OCI-LY7 (cell line): ENCODE data around the gene ABCF3. TPM values are rescaled to one million over a fixed set of nuclear protein-coding genes. Genes with fewer than 3 reads are reported as not detected.
"Not testable (repeated sequence)": the region's sequence is repeated elsewhere in the genome, so short reads cannot be mapped to it uniquely, and the experiment has no call there.

Experiments
- BruUV-seq: library from RNA; stranded (reverse); fragments of 400-500 nt; replicated peaks from 2 replicates; lab custom pipeline; 2021; lab: Mats Ljungman, UMichigan
- CTCF ChIA-PET: fragments of 300-600 bp; sonication (Branson Sonifier 250); formaldehyde crosslinking; loops from one replicate; lab custom pipeline; 2022; ENCODE audit warnings: antibody characterized with exemption; ENCODE audit not compliant: unreplicated experiment; lab: Charles Lee
- POLR2A ChIA-PET: fragments of 300-600 bp; sonication (Branson Sonifier 250); formaldehyde crosslinking; loops from one replicate; lab custom pipeline; 2022; ENCODE audit warnings: antibody characterized with exemption; lab: Charles Lee
- DNase-seq: peaks from one replicate; pipeline ENCODE4 v3.0.0-alpha.2; 2015; ENCODE audit warnings: low spot score
- H2AFZ ChIP-seq: fragments of 200-600 bp; sonication (generic), shearing (Covaris generic); 2 replicates; pipeline ENCODE4 v1.6.1; 2014; ENCODE audit warnings: mild to moderate bottlenecking, antibody characterized with exemption, low read length, moderate library complexity
- H3K27ac ChIP-seq: fragments of 200-600 bp; sonication (generic); 2 replicates; pipeline ENCODE4 v1.5.1; 2014; ENCODE audit warnings: mixed run types, low read depth, mild to moderate bottlenecking, moderate library complexity, low read length, inconsistent platforms; ENCODE audit not compliant: poor library complexity, severe bottlenecking
- H3K36me3 ChIP-seq: fragments of 200-600 bp; sonication (generic); 2 replicates; pipeline ENCODE4 v1.6.1; 2014; ENCODE audit warnings: mild to moderate bottlenecking, antibody characterized with exemption, low read length, moderate library complexity, mixed read lengths; ENCODE audit not compliant: insufficient read depth
- H3K4me1 ChIP-seq: fragments of 200-600 bp; sonication (generic); 2 replicates; pipeline ENCODE4 v1.5.1; 2014; ENCODE audit warnings: mild to moderate bottlenecking, low read length; ENCODE audit not compliant: insufficient read depth, poor library complexity, severe bottlenecking
- H3K4me2 ChIP-seq: fragments of 200-600 bp; sonication (generic); 2 replicates; pipeline ENCODE4 v1.6.1; 2014; ENCODE audit warnings: mild to moderate bottlenecking, low read length
- H3K4me3 ChIP-seq: fragments of 200-600 bp; sonication (generic); 2 replicates; pipeline ENCODE4 v1.5.1; 2014; ENCODE audit warnings: mild to moderate bottlenecking, low read depth, low read length; ENCODE audit not compliant: poor library complexity, severe bottlenecking
- H3K79me2 ChIP-seq: fragments of 200-600 bp; sonication (generic); 2 replicates; pipeline ENCODE4 v1.6.1; 2016; ENCODE audit warnings: low read depth, mild to moderate bottlenecking, low read length, moderate library complexity, mixed read lengths; ENCODE audit not compliant: insufficient read depth
- H3K9me2 ChIP-seq: fragments of 200-600 bp; sonication (generic); 2 replicates; pipeline ENCODE4 v1.6.1; 2016; ENCODE audit warnings: mild to moderate bottlenecking, low read length, mixed read lengths; ENCODE audit not compliant: insufficient read depth
- H3K9me3 ChIP-seq: fragments of 200-600 bp; sonication (generic); 2 replicates; pipeline ENCODE4 v1.6.1; 2014; ENCODE audit warnings: mild to moderate bottlenecking, mixed run types, low read length, mixed read lengths
- H4K20me1 ChIP-seq: fragments of 200-600 bp; sonication (generic); 2 replicates; pipeline ENCODE4 v1.6.1; 2014; ENCODE audit warnings: mild to moderate bottlenecking, antibody characterized with exemption, low read length, moderate library complexity, mixed read lengths; ENCODE audit not compliant: insufficient read depth
- EZH2phosphoT487 ChIP-seq: fragments of 200-600 bp; sonication (generic); IDR thresholded peaks from 2 replicates; pipeline ENCODE4 v1.6.1; 2018; ENCODE audit warnings: low read depth, borderline replicate concordance, mild to moderate bottlenecking, mixed run types, antibody characterized with exemption, low read length, moderate library complexity, mixed read lengths
- intact Hi-C: fragments of 100-400 bp; cut with micrococcal nuclease; formaldehyde crosslinking; loops from one replicate; pipeline ENCODE4 v1.10.0; 2022; ENCODE audit not compliant: unreplicated experiment
- total RNA-seq, 2 experiments: library from RNA; depleted of rRNA in 1 of 2; stranded (reverse); fragments of >200 nt in 1 of 2; shearing (Covaris generic) in 1 of 2; gene quantifications; 2 replicates each; pipeline ENCODE4 v1.2.3, GENCODE V29; 2014 to 2022
- TF ChIP-seq, protein P1 (sequence below): fragments of 200-600 bp; sonication (generic); conservative IDR thresholded peaks from 2 replicates; pipeline ENCODE4 v1.5.1; 2014; ENCODE audit warnings: mild to moderate bottlenecking, antibody characterized with exemption, low read length, moderate library complexity, mixed read lengths

Gene ABCF3
- total RNA-seq, 2 experiments from 2014 or later, result 51.6 to 67.1 TPM

- Histone ChIP-seq H3K36me3 (no peaks in the 10 kb centered on the region), H3K4me1 (peaks cover 21% of the 10 kb centered on the region), H3K4me3 (no peak overlapping the region), H3K9me3 (no peaks in the 10 kb centered on the region), H3K9me2 (no peaks in the 10 kb centered on the region), H4K20me1 (no peaks in the 10 kb centered on the region), H3K79me2 (peaks cover 36% of the 10 kb centered on the region), H2AFZ (no peak overlapping the region), H3K4me2 (no peak overlapping the region), H3K27ac (no peak overlapping the region)
- no peak for DNase-seq
- intact Hi-C loops, result loop anchor here (5.0 kb wide), 1 partner anchor 154 kb away; the partner anchor contains the start of gene EIF4G1
- BruUV-seq, result no TSS peak
- POLR2A ChIA-PET, result interaction anchor here (0.7 kb wide), 1 partner anchor 406 kb away, joined by 3 read pairs; no protein-coding TSS in a partner anchor
- CTCF ChIA-PET, result no interaction called here
- TF ChIP-seq, protein P1, sequence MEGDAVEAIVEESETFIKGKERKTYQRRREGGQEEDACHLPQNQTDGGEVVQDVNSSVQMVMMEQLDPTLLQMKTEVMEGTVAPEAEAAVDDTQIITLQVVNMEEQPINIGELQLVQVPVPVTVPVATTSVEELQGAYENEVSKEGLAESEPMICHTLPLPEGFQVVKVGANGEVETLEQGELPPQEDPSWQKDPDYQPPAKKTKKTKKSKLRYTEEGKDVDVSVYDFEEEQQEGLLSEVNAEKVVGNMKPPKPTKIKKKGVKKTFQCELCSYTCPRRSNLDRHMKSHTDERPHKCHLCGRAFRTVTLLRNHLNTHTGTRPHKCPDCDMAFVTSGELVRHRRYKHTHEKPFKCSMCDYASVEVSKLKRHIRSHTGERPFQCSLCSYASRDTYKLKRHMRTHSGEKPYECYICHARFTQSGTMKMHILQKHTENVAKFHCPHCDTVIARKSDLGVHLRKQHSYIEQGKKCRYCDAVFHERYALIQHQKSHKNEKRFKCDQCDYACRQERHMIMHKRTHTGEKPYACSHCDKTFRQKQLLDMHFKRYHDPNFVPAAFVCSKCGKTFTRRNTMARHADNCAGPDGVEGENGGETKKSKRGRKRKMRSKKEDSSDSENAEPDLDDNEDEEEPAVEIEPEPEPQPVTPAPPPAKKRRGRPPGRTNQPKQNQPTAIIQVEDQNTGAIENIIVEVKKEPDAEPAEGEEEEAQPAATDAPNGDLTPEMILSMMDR, result no peak
Measured at GRCh38 chr3:184158404-184158803, 27.6 kb upstream of the ABCF3 start.

- CTCF ChIA-PET, result interaction anchor here (0.9 kb wide), 1 partner anchor 89 kb away, joined by 3 read pairs; the partner anchor contains the start of gene EEF1AKMT4
- Histone ChIP-seq H2AFZ (no peak overlapping the region), H3K9me2 (no peaks in the 10 kb centered on the region), H3K79me2 (peaks cover 36% of the 10 kb centered on the region), H3K36me3 (peaks cover 15% of the 10 kb centered on the region), H3K4me3 (no peak overlapping the region), H3K4me1 (peaks cover 11% of the 10 kb centered on the region), H3K27ac (no peak overlapping the region), H3K4me2 (no peak overlapping the region), H4K20me1 (no peaks in the 10 kb centered on the region), H3K9me3 (no peaks in the 10 kb centered on the region)
- no peak for DNase-seq
- BruUV-seq, result no TSS peak
- intact Hi-C loops, result no loop called here
- TF ChIP-seq EZH2phosphoT487, result no peak
- TF ChIP-seq, protein P1, result no peak
- POLR2A ChIA-PET, result no interaction called here
Measured at GRCh38 chr3:184160456-184160855, 25.5 kb upstream of the ABCF3 start.

DNA sequence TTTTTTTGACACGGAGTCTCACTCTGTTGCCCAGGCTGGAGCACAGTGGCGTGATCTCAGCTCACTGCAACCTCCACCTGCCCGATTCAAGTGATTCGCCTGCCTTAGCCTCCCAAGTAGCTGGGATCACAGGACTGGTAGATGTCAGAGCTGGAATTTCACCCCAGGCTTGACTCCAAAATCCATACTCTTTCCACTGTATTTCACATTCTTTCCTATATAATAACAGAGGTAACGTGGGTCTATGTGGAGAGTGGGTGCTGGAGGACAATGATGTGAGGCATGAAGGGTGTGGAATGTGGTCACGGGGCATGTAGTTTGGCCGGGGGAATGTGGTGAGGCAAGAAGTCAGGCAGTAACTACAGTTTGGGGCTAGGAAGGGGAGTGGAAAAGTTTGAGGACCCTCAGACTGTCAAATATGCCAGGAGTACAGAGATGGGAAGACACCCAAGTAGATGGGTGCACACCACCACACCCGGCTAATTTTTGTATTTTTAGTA is 23.4 kb upstream of the ABCF3 start:
- H3K4me2 ChIP-seq, DNase-seq, BruUV-seq, H3K9me3 ChIP-seq, H3K4me1 ChIP-seq, H4K20me1 ChIP-seq, H3K4me3 ChIP-seq, CTCF ChIA-PET, H3K9me2 ChIP-seq, H3K27ac ChIP-seq, H2AFZ ChIP-seq, intact Hi-C loops: not testable (repeated sequence)
- H3K36me3 ChIP-seq, result peaks cover 37% of the 10 kb centered on the region
- H3K79me2 ChIP-seq, result peaks cover 17% of the 10 kb centered on the region; the same call in 1 of the 2 replicates
- POLR2A ChIA-PET, result interaction anchor here (0.7 to 1.2 kb wide), 2 partner anchors 18 to 97 kb away, joined by 3 to 4 read pairs; no protein-coding TSS in a partner anchor
